Ecto neural progenitor cell (in vitro differentiated cells): Measurements from ENCODE around the gene ARHGAP29.

Source experiments
- DNase-seq: peaks from one replicate; pipeline ENCODE4 v3.0.0-alpha.2; 2018; ENCODE audit warnings: low spot score

The ARHGAP29 gene

DNA sequence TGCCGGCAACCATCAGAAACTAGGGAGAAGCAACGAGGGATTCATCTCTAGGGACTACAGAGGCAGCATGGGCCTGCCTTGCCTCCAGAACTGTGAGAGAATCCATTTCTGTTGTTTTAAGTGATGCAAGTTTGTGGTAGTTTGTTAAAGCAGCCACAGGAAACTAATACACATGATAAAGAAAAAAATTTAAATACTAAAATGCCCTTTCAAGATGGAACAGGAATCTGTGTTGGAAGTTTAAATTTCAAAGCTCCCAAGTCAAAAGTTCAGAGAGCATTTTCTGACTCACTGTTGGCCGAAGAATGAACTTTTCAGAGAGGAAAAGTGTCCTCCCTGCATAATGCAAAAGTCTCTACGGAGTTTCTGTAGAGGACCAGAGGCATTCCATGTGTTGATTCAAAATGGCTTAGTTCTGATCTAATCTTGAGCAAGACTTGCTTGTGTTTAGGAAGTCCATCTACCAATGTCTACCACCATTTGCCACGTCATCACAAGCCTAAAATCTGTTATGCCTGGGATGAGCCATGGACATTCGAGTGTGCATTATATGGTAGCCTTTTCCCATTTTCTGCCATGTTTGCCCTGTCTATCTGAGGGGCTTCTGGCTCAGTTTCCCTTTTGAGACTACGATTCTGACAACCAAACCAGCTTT is 22.4 kb upstream of the ARHGAP29 start:
- DNase-seq = no peak

- no peak for DNase-seq
These were observed 21.5 kb upstream of the ARHGAP29 start for GRCh38 chr1:94258873-94259331.

- DNase-seq = no peak
These were observed 20.1 kb upstream of the ARHGAP29 start for GRCh38 chr1:94257444-94257843.

- DNase-seq = no peak
These were observed 18.1 kb upstream of the ARHGAP29 start for GRCh38 chr1:94255476-94255875.

- DNase-seq = no peak
These were observed 16.9 kb upstream of the ARHGAP29 start for GRCh38 chr1:94254073-94254810.

DNA sequence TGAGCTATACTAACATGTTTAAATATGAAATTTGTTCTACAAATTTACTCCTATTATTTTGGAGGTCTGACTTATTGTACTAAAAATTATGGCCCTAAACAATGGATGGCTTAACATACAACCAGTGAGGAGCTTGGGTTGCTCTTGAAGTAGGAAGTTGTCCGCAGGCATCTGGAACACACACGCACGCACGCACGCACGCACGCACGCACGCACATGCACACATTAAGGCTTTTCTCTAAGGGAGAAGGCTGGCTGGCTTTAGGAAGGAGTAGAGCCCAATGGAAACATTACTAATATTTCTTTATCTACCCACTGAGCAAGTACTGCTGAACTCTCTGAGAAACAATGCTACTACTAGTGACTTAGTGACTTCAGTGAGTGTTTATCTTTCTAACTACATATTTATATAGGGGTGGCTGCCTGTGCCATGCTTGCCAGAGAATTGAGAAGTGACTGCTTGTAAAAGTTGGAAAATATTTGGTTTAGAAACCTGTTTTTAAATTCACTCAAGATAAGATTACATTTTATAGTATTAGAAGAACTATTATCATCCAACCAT is 16.2 kb upstream of the ARHGAP29 start:
- no peak for DNase-seq

GRCh38 chr1:94250341-94250740 is 13.0 kb upstream of the ARHGAP29 start:
- no peak for DNase-seq

DNA sequence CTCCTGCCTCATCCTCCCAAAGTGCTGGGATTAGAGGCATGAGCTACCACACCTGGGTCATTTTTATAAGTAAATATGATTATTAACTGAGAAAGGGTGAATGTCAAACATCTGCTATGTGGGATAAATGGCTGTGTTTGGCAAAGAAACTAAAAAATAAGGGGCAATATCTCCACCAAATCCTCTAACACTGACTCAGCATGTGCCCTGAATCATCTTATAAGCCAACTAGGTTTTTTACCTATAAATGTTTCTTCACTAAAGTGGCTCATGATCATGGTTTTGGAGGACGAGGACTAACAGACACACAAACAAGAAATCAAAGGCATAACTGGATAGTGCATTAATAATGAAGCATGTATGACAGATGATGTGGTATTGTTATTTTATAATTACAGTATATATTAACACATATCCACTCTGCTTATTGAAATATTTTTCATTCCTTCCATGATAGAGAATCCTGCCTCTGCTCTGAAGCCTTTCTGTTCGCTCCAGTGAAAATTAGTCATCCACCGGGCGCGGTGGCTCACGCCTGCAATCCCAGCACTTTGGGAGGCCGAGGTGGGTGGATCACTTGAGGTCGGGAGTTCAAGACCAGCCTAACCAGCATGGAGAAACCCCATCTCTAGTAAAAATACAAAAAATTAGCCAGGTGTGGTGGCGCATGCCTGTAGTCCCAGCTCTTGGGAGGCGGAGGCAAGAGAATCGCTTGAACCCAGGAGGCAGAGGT is 11.7 kb upstream of the ARHGAP29 start:
- DNase-seq = no peak

DNA sequence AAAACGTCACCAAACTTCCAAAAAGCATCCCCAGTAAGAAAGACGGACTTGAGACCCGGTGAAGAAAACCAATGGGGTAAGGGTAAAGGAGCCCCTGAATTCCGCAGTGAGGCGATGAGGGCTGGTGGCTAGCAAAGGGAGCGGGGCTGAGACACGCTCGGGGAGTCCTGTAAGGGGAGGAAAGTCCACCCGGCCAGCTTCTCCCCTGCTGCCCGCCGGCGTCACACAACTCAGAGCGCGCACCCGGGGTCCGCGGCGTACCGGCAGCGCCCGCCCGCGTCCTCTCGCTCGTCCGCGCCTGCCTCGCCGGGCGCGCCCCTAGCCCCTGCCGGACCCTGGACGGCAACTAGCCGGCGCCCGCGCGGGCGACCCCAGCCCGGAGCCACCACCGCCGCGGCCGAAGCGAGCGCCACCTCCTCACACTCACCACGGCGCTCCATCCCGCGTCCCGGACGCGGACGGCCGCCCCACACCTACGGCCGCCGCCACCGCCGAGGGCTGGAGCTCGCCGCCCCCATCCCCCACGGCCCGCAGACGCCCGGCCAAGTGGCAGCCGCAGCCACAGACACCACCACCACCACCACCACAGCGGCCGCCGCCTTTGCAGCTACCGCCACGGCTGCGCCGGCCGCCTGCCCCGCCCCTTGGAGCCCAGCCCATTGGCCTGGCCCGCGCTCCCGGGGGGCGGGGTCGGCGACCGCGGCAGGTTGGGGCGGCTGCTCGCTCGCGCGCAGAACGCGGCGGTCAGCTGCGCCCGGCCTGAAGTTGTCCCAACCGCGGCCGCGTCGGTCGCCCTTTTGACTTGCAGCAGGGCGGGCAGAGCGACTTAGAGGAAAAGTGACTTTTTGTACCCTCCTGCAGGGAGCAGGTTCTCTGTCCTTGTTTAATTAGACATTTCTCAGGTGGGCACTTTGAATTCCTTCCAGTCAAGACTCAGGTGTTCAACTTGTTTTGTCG is 10.0 kb upstream of the ARHGAP29 start:
- DNase-seq = peak; percentile 92

DNA sequence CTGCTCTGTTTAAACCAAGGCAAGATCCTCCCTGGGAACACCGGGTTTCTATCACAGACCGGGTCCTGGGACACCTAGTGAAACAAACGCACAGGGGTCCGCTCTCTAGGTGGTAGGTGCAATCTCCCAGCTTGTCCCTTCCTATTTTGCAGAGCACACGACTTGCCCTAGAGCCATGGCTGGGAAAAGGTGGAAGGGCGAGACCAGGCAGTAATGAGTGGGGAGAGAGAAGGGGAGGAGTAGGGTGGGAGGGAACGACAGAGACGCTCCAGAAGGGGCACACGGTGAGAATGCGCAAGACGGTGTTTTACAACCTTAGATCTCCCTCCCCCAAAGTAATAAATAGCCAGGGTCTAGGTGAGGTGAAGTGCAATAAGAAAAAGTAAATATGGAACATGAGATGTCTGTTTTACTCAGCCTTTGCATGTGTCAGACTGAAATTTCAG is 9.3 kb upstream of the ARHGAP29 start:
- no peak for DNase-seq

- DNase-seq = no peak
These were observed 8.5 kb upstream of the ARHGAP29 start for GRCh38 chr1:94245747-94246438.

GRCh38 chr1:94244816-94245215 is 7.4 kb upstream of the ARHGAP29 start:
- DNase-seq = no peak

DNA sequence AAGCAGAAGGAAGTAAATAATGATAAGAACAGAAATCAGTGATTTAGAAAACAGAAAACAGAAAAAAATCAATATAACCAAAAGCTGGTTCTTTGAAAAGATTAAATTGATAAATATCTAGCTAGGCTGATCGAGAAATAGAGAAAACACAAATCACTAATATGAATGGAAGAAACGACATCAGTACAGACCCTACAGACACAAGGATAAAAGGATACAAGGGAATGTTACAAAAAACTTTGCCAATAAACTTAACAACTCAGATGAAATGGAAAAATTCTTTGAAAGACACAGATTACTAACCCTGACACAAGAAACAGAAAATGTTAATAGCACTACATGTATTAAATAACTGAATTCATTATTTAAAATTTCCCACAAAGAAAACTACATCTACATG is 6.3 kb upstream of the ARHGAP29 start:
- DNase-seq = no peak

DNA sequence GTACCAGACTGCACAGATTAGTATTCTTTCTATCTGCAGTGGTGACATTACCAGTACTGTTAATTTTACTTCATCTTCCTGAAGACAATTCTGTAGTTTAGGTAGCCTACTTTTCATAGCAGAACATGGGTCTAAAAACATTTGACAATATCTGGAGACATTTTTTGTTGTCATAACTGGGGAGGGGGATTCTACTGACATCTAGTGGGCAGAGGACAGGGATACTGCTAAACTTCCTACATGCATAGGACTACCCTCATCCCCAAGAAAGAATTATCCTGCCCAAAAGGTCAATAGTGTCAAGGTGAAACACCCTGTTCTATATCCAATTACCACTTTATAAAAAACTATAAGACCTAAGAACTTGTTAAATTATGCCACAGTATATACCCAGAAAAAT is 3.4 kb upstream of the ARHGAP29 start:
- no peak for DNase-seq

DNA sequence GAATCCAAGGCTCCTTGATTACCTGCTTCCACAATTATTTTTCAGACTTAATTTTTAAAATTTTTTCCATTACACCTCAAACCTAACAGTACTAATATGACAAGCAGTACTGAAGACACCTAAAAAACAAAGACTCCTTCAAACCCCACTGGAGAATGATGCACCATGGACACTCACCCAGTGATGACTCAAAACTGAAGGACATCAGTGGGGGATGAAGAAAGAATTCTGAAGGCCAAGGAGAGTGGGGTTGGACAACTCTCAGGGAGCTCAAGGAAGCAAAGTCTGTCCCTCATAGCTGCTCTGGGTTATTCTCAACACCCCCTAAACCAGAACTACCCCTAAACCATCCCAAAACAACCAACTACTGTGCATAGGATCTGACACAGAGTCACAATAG is 2.4 kb upstream of the ARHGAP29 start:
- DNase-seq = no peak

DNA sequence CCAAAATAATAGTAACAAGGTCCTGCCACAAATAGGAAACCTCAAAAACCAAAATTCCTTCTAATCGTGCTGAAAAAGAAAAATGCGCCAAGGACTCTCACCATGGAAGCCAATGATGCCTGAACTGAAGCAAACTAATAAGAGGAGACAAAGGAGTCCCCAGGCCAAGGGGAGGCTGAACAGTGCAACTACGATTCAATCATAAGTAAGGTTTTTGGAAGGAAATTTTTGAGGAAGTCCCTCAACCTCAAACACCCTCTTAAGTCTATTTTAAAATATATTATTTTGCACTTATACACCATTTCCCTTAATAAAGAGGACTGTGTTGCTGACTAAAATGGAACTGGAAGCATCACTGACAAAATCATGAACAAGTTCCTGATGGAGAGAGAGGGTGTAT is 1.7 kb upstream of the ARHGAP29 start:
- DNase-seq = no peak

DNA sequence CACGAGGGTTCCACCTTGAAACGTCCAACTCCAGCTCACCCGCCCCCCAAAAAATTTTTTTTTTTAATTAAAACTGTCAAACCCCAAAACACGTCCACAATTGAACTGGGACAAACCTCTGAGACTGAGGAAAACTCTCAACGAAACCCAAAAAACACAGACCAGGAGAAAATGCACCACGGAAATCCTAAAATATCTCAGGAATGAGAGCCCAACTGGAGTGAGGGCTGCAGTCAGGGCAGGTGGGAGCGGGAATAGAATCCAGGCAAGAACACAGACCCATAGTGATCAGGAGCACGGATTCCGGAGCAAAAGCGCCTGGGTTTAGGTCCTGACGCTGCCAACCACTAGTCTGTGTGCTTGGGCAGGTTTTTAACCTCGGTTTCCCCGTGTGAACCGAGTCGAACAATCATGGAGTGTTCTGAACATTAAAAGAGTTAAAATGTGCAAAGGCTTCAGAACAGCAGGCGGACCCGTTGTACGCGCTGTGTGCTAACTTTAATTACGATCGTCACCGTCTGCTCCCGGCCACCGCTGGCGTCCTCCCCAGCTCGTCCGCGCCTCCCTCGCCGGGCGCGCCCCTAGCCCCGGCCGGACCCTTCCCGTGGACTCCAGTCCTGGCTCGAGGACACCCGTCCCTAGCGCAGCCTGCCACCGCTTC is 624 bp downstream of the ARHGAP29 start:
- DNase-seq = peak; percentile 51

DNA sequence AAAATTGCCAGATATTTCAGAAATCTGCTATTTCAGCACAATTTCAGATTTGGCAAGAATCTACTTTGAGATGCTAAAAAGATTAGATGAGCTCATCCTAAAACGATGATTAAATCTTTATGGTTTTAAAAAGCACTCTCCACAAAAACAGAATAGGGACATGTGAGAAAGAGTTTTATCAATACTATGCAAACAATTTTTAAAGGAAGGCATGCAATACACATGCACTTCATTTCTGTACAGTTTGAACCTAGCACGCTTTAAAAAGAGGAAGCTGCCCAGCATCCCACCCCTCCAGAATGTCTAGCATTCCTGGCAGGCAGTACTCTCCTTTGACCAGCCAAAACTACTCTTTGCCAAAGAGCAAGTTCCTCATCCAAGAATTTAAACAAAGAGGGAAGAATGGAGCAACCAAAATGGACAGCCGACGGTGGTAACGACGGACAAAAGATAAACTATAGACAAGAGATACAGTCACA is 1.3 kb downstream of the ARHGAP29 start:
- no peak for DNase-seq

GRCh38 chr1:94235189-94236012 is 2.0 kb downstream of the ARHGAP29 start:
- DNase-seq = no peak
